Fibroblast of skin of right quadriceps (primary cell): ENCODE data around the gene MYCBP2.
A peak's percentile ranks its signal among the peaks of the same experiment; 100 is the strongest.

ENCODE experiments used
- DNase-seq: peaks from one replicate; pipeline ENCODE4 v3.0.0-alpha.2; 2013

The MYCBP2 gene

GRCh38 chr13:77067519-77067918 lies 259.4 kb downstream of the MYCBP2 start:
- no peak for DNase-seq

GRCh38 chr13:77065461-77066147 lies 261.3 kb downstream of the MYCBP2 start:
- DNase-seq: no peak

DNA sequence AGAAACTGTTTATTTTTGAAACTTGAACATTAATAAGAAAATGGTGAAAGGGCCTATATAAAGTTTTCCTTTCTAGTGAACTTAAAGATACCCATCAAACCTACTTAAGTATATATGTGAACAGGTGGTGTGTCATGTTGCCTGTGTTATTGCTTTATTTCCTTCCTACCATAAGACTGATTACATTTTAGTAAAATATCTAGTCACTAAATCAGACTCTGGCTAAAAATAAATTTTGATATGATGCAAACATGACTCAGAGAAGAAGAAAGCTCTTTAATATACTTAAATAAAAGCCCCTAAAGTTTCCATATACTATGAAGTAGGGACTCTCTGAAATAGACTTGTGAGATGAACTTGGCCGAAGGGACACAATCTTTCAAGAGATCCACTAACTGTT lies 264.8 kb downstream of the MYCBP2 start:
- peak; percentile 1 for DNase-seq

GRCh38 chr13:77061362-77061761 lies 265.5 kb downstream of the MYCBP2 start:
- no peak for DNase-seq

- no peak for DNase-seq
These were observed 270.0 kb downstream of the MYCBP2 start for GRCh38 chr13:77056886-77057285.

- no peak for DNase-seq
These were observed 270.5 kb downstream of the MYCBP2 start for GRCh38 chr13:77056382-77056781.

GRCh38 chr13:77055158-77055557 lies 271.7 kb downstream of the MYCBP2 start:
- no peak for DNase-seq

- no peak for DNase-seq
These were observed 273.7 kb downstream of the MYCBP2 start for GRCh38 chr13:77053192-77053591.

GRCh38 chr13:77048681-77049080 lies 278.2 kb downstream of the MYCBP2 start:
- no peak for DNase-seq

DNA sequence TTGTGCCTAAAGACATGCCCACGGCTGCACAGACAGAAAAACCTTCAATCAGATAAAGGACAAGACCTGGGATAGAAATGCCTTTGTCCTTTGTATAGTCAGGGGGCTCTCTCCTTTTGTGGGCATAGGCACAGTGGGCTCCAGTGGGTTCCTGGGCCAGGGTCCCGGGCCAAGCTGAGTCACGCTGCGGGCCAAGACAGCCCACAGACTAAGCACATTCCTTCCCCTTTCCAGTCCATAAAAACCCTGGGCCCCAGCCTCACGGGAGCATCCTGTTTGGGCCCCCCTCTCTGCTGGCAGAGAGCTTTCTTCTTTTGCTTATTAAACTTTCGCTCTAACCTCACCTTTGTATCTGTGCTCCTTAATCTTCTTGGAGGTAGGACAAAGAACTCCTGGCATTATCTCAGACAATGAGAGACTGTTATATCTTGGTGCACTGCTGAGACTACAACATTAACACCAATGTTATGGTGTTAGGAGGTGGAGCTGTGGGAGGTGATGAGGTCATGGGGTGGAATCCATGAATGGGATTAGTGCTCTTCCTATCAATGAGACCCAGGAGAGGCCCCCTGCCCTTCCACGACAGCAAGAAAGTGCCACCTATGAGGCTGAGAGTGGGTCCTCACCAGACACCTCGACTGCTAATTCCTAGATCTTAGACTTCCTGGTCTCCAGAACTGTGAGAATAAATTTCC lies 279.1 kb downstream of the MYCBP2 start:
- no peak for DNase-seq

DNA sequence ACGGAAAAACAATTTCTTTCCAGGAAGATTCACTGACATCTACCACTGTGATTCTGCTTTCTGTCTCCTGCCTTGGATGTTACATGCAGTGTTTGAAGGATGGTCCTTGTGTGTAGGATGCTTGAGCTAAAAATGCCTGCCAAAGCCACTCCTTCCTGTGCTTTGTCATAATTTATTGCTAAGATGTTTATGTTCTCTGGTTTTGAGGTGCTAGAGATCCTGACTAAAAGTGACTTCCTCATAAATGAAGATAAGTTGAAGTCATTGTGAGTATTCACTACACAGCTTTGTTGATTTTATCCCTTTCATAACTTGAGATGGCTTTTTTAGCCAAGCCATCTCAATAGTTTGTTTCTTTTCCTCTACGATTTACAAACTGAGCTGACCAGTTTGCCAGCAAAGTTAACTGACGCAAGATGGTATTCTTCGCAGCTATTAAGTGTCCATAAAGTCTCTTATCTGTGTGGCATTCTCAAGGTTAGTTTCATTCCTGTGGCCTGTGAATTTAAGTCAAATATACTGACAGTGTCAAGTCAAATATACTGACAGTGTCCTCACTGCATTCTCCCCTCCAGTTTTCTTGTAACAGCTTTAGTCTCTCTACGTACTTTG lies 284.2 kb downstream of the MYCBP2 start:
- DNase-seq: no peak

- no peak for DNase-seq
These were observed 286.1 kb downstream of the MYCBP2 start for GRCh38 chr13:77040835-77041234.

DNA sequence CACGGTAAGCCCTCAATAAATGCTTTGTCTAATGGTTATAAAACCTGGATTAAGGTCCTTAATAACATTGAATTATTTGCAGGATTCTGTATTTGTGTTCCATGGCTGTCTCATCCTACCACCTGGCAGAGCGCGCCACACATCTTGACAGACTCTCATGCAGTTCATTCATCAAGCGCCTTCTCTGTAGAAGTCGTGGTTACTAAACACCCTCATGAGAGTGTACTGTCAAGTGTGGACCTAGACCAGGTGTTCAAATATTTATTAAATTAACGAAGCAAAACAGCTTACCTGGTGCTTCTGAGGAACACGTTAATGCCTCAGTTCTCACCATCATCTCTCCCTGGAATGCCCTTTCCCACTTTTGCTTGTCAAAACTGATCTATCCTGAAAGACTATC lies 286.8 kb downstream of the MYCBP2 start:
- no peak for DNase-seq

DNA sequence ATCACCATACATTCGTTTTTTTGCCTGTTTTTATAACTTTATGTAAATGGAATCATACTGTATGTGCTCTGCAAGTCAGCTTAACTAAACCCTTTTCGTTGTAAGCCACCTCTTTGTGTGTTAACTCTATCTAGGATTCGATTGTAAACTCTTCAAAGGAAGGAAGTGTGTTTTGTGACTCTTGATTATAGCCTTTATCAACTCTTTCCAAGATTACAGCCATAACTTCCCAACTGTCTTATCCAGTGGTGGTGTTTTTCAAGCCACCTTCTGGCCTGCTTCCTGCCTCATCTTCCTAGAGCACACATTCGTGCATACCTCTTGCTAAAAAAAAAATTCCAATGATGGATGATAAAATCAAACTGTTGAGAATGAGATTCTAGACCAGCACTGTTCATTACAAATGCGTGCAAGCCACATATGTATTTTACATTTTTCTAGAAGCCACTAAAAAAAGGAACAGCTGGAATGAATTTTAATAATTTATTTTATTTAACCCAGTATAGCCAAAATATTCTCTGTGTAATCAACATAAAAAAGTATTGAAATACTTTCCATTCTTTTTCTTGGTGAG lies 287.9 kb downstream of the MYCBP2 start:
- peak; percentile 23 for DNase-seq

DNA sequence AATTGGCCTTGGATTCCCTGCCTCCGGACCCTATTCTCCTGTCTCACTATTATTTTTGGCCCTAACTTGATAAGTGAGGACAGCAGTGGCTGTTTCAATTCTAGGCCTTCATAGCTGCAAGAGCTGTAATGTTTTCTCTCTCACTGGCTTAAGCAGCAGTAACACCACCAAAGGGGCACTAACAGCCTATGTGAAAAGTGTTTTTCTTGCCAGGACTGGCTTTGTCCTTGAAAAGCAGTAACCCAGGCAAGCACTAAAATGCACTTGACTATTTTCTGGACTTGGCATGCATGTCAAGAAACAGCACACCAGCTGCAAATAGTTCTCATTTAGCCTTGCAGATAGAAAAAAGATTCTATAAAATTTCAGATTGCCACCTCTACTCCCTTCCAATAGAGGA lies 290.6 kb downstream of the MYCBP2 start:
- no peak for DNase-seq

GRCh38 chr13:77034881-77035280 lies 292.0 kb downstream of the MYCBP2 start:
- DNase-seq: peak; percentile 56

GRCh38 chr13:77033717-77034302 lies 293.1 kb downstream of the MYCBP2 start:
- DNase-seq: peak; percentile 11

- no peak for DNase-seq
These were observed 295.1 kb downstream of the MYCBP2 start for GRCh38 chr13:77031656-77032243.

GRCh38 chr13:77029436-77029835 lies 297.5 kb downstream of the MYCBP2 start:
- no peak for DNase-seq

GRCh38 chr13:77028202-77028601 lies 298.7 kb downstream of the MYCBP2 start:
- peak; percentile 11 for DNase-seq

DNA sequence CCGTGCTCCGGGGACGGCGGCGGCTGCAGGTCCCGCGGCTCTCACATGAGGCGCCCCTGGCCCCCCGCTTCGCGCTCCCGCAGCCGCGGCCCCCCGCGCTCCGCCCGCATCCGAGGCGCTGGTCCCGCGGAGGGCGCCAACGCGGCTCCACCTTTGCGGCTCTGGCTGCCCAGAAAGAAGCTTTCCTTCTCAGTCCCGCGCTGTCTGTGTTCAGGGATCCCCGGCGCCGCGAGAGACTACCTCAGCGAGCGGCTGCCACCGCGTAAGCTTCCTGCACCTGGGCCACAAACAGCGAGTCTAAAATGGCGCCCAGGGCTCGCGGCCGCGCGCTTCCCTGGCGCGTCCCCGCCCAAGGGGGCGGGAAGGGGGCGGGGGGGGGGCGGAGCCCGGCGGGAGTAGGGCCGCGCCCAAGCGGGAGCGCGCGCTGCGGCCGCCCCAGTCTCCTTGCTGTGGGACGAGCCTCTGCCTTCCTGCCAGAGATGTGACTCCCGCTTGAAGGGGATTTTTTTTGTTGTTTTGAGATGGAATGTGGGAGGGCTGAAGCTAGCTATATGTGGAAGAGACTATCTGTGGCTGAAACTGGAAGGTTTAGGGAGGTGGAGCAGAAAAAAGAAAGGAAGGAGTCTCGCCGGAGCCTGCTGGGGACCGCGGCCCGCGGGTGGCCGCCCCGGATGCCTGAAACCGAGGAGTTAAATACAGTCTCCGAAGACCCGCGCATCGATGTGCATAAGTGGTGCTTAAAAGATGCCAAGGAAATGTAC lies 299.9 kb downstream of the MYCBP2 start, which contains the start of gene FBXL3:
Gene FBXL3, minus strand, starts transcription at position 299 of the 761 bp plus-strand sequence. CDS start 5,299 bp downstream, outside the sequence.
- DNase-seq: peak; percentile 95

- peak; percentile 53 for DNase-seq
These were observed 300.5 kb downstream of the MYCBP2 start for GRCh38 chr13:77026255-77026860.
